ENCODE results near the gene CELA2A. TPM values are rescaled to one million over a fixed set of nuclear protein-coding genes. Genes with fewer than 3 reads are reported as not detected.

Gene CELA2A
- 0.28 TPM in 1 of 2 replicates, not detected in the other for total RNA-seq

DNA sequence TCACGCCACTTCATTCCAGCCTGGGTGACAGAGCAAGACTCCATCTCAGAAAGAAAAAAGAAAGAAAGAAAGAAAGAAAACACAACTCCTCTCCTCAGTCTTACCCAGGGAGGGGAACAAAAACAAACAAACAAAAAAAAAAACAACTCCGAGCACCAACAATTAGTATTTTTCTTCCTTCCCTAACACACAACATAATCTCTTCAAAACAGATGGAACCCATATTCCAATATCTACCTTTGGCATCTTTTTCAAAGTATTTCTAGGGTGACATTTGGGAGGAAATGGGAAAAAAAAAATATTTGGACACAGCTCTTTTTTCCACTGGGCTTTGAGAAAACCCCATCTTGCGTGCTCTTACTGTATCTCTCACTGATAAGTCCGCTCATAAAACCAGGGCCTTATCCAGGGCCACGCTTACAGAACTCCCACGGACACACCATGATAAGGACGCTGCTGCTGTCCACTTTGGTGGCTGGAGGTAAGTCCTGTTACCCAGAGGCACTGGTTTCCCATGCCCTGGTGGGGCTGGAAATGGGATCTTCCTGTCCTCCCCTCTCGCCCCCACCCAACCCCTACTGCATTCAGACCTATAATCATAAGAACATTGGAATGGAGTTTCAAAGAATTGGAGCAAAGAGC is at the start of gene CELA2A:
CELA2A (plus strand) TSS at position 420 of the 642 bp plus-strand sequence; CDS start at position 442, 22 bp downstream.

GRCh38 chr1:15409388-15410222 is 46.9 kb upstream of the CELA2A start, which contains the start of gene EFHD2:
Gene EFHD2, plus strand, starts transcription at chr1:15409888. Its CDS starts 84 bp downstream, at chr1:15409972.

GRCh38 chr1:15475752-15476314 is 19.3 kb downstream of the CELA2A start, which contains the start of gene CELA2B:
Gene CELA2B, plus strand, starts transcription at chr1:15476104. Its CDS starts 22 bp downstream, at chr1:15476126.

Other genes starting within 250 kb of the CELA2A start
- gene FHAD1, start 209.5 kb upstream of the CELA2A start, total RNA-seq: 0.19 and 1.1 TPM in 2 replicates
- gene EFHD2, start 46.8 kb upstream of the CELA2A start, total RNA-seq: 15.8 and 55.6 TPM in 2 replicates
- under 0.01 TPM in 1 of 2 replicates, not detected in the other for gene CTRC, start 18.3 kb upstream of the CELA2A start, total RNA-seq
- gene CELA2B, start 19.4 kb downstream of the CELA2A start, total RNA-seq: not detected in 2 replicates
- 4.2 and 8.6 TPM in 2 replicates for gene CASP9, start 67.5 kb downstream of the CELA2A start, total RNA-seq
- 16.9 and 18.8 TPM in 2 replicates for gene DNAJC16, start 70.1 kb downstream of the CELA2A start, total RNA-seq
- gene AGMAT, start 128.3 kb downstream of the CELA2A start, total RNA-seq: 1.7 and 2.7 TPM in 2 replicates
- 12.5 and 15.8 TPM in 2 replicates for gene DDI2, start 160.7 kb downstream of the CELA2A start, total RNA-seq
- 49.7 and 63.1 TPM in 2 replicates for gene PLEKHM2, start 227.6 kb downstream of the CELA2A start, total RNA-seq